ENCODE data around the gene SLC6A19. TPM values are rescaled to one million over a fixed set of nuclear protein-coding genes. Genes with fewer than 3 reads are reported as not detected.

SLC6A19 gene
- polyA plus RNA-seq, 1 experiment = not detected

GRCh38 chr5:1216918-1217295, 15.5 kb downstream of the SLC6A19 start:
- Histone ChIP-seq H3K27me3 (ENCODE audit: control insufficient read depth, insufficient read depth, low read length) (no peaks in the 10 kb centered on the region), H3K36me3 (ENCODE audit: control insufficient read depth, insufficient read depth, low read length) (no peaks in the 10 kb centered on the region), H3K4me3 (ENCODE audit: low read depth, low read length) (no peak overlapping the region)
- POLR2A ChIA-PET = no interaction called here
- DNase-seq (ENCODE audit: low read depth) = no peak
- no peak for TF ChIP-seq CTCF (IDR thresholded peaks at IDR 0.05; ENCODE audit: insufficient read depth, low read depth, low read length)
- CTCF ChIA-PET = no interaction called here

- H3K4me3 ChIP-seq (ENCODE audit: low read depth, low read length) = no peak overlapping the region
- TF ChIP-seq CTCF (IDR thresholded peaks at IDR 0.05; ENCODE audit: insufficient read depth, low read depth, low read length) = no peak
- H3K27me3 ChIP-seq (ENCODE audit: control insufficient read depth, insufficient read depth, low read length) = no peaks in the 10 kb centered on the region
- POLR2A ChIA-PET = no interaction called here
- no peaks in the 10 kb centered on the region for H3K36me3 ChIP-seq (ENCODE audit: control insufficient read depth, insufficient read depth, low read length)
- no peak for DNase-seq (ENCODE audit: low read depth)
- CTCF ChIA-PET = no interaction called here
Observed at GRCh38 chr5:1217596-1218206, 16.3 kb downstream of the SLC6A19 start.

- no peak for TF ChIP-seq CTCF (IDR thresholded peaks at IDR 0.05; ENCODE audit: insufficient read depth, low read depth, low read length)
- no peak overlapping the region for H3K4me3 ChIP-seq (ENCODE audit: low read depth, low read length)
- no peak for DNase-seq (ENCODE audit: low read depth)
- H3K27me3 ChIP-seq (ENCODE audit: control insufficient read depth, insufficient read depth, low read length) = no peaks in the 10 kb centered on the region
- POLR2A ChIA-PET = no interaction called here
- CTCF ChIA-PET = interaction anchor here (0.6 to 0.8 kb wide), 2 partner anchors 51 to 64 kb away, joined by 3 read pairs; no protein-coding TSS in a partner anchor
- H3K36me3 ChIP-seq (ENCODE audit: control insufficient read depth, insufficient read depth, low read length) = no peaks in the 10 kb centered on the region
Observed at GRCh38 chr5:1218351-1219080, 17.1 kb downstream of the SLC6A19 start.

DNA sequence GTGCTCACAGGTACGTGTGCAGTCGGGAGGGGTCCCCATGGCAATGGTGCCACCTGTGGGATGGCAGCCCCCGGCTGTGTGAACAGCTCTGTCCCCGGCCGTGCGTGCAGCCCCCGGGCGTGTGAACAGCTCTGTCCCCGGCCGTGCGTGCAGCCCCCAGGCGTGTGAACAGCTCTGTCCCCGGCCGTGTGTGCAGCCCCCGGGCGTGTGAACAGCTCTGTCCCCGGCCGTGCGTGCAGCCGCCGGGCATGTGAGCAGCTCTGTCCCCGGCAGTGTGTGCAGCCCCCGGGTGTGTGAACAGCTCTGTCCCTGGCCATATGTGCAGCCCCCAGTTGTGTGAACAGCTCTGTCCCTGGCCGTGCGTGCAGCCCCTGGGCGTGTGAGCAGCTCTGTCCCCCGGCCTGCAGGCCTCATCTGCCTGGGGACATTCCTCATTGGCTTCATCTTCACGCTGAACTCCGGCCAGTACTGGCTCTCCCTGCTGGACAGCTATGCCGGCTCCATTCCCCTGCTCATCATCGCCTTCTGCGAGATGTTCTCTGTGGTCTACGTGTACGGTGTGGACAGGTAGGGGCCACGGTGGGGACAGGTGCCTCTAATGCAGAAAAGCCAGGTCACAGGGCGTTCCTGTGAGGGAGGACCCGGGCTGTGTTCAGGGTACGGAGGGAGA, 17.8 kb downstream of the SLC6A19 start:
- H3K27me3 ChIP-seq (ENCODE audit: control insufficient read depth, insufficient read depth, low read length) = no peaks in the 10 kb centered on the region
- DNase-seq (ENCODE audit: low read depth) = no peak
- TF ChIP-seq CTCF (IDR thresholded peaks at IDR 0.05; ENCODE audit: insufficient read depth, low read depth, low read length) = no peak
- ChIA-PET POLR2A (no interaction called here), CTCF (interaction anchor here (0.8 kb wide), 1 partner anchor 52 kb away, joined by 3 read pairs; no protein-coding TSS in a partner anchor)
- H3K36me3 ChIP-seq (ENCODE audit: control insufficient read depth, insufficient read depth, low read length) = no peaks in the 10 kb centered on the region
- H3K4me3 ChIP-seq (ENCODE audit: low read depth, low read length) = no peak overlapping the region

DNA sequence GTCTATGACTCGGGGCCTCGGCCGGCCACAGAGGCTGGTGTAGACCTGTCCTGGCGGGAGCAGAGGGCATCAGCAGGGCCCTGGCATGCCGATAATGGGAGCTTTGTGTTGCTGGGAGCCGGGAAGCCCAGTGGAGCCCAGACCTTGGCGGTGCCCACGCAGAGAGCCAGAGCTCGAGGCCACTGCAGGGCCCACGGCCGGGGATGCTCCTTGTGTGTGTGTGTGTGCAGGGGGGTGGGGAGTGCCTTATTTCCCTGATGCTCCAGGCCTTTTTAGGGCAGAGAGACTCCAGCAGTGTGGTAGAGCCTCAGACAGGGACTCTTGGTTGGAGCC, 18.3 kb downstream of the SLC6A19 start:
- no peak for TF ChIP-seq CTCF (IDR thresholded peaks at IDR 0.05; ENCODE audit: insufficient read depth, low read depth, low read length)
- Histone ChIP-seq H3K4me3 (ENCODE audit: low read depth, low read length) (no peak overlapping the region), H3K27me3 (ENCODE audit: control insufficient read depth, insufficient read depth, low read length) (no peaks in the 10 kb centered on the region), H3K36me3 (ENCODE audit: control insufficient read depth, insufficient read depth, low read length) (no peaks in the 10 kb centered on the region)
- POLR2A ChIA-PET = no interaction called here
- DNase-seq (ENCODE audit: low read depth) = no peak
- CTCF ChIA-PET = no interaction called here

All from BJ (cell line).